Activated T-helper 1 cell treated with anti-CD3 and anti-CD28 coated beads, Interleukin-12 subunit alpha, Interleukin-12 subunit beta, Interleukin-2, Interleukin-4 antibody, amounts not matched to agents 30 ng/mL and 10 ng/mL and 1 ng/mL, durations not matched to agents 14 hours and 24 hours and 36 hours (primary cell): Measurements from ENCODE around the gene WDR45B. TPM values are rescaled to one million over a fixed set of nuclear protein-coding genes. Genes with fewer than 3 reads are reported as not detected.

Source experiments
- DNase-seq: peaks from one replicate; pipeline ENCODE4 v3.0.0; 2021; ENCODE audit warnings: low spot score
- H3K27ac Mint-ChIP-seq: one replicate; pipeline ENCODE4 v1.8.0; 2021; ENCODE audit warnings: mild to moderate bottlenecking, mixed read lengths
- H3K27me3 Mint-ChIP-seq: one replicate; pipeline ENCODE4 v1.8.0; 2022; ENCODE audit warnings: mild to moderate bottlenecking, moderate library complexity, mixed read lengths; ENCODE audit not compliant: insufficient read depth
- H3K36me3 Mint-ChIP-seq: one replicate; pipeline ENCODE4 v1.8.0; 2021; ENCODE audit warnings: low read depth, mixed read lengths
- H3K4me1 Mint-ChIP-seq: one replicate; pipeline ENCODE4 v1.8.0; 2021; ENCODE audit warnings: low read depth, mixed read lengths
- H3K4me3 Mint-ChIP-seq: one replicate; pipeline ENCODE4 v1.8.0; 2021; ENCODE audit warnings: mild to moderate bottlenecking, moderate library complexity, mixed read lengths
- H3K9me3 Mint-ChIP-seq: one replicate; pipeline ENCODE4 v1.8.0; 2021; ENCODE audit warnings: mixed read lengths
- intact Hi-C: fragments of 100-400 bp; cut with micrococcal nuclease; formaldehyde crosslinking; loops from one replicate; pipeline ENCODE4 v1.15.1; 2024
- total RNA-seq: library from RNA; stranded (reverse); gene quantifications from 2 replicates; pipeline ENCODE4 v1.2.3, GENCODE V29; 2022

Gene WDR45B
- 55.1 and 56.7 TPM in 2 replicates for total RNA-seq

DNA sequence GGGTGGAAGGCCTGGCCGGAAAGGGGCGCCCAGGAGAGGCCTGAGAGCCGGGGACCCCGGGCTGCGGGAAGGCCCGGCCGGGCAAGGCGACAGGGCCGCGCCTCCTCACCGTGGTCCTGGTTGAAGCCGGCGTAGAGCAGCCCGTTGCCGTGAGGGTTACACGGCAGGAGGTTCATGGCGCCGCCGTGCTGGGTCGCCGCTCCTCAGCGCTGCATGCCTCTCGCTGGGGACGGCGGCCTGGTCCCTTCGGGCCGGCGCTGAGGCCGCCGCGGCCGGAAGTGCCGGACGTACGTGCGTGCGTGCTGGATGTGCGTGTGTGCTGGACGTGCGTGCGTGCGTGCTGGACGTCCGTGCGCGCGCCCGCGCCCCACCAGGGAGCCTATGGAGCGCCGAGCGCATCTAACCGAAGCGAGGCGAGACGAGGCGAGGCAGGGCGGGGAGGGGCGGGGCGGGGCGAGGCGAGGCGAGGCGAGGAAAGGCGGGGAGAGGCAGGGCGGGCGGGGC lies at the start of gene WDR45B:
Gene WDR45B (minus strand): TSS at position 280 of the 504 bp plus-strand sequence. CDS start 104 bp downstream, at position 176.
- H3K9me3 Mint-ChIP-seq, result no peaks in the 10 kb centered on the region
- H3K27me3 Mint-ChIP-seq, result no peaks in the 10 kb centered on the region
- DNase-seq, result peak; percentile 90
- H3K4me3 Mint-ChIP-seq, result peak within 1 kb of the TSS; percentile 89
- H3K36me3 Mint-ChIP-seq, result peaks cover 7% of the 10 kb centered on the region
- H3K27ac Mint-ChIP-seq, result peak within 1 kb of the TSS; percentile 76
- intact Hi-C loops, result loop anchor here (1.0 to 5.0 kb wide), 6 partner anchors 50 to 403 kb away; partner anchors contain the start of genes CYBC1, FN3KRP and RAB40B
- peaks cover 25% of the 10 kb centered on the region for H3K4me1 Mint-ChIP-seq

GRCh38 chr17:82697808-82698064 lies 49.5 kb upstream of the WDR45B start:
- intact Hi-C loops, result loop anchor here (1.0 kb wide), 5 partner anchors 19 to 424 kb away; partner anchors contain the start of genes CSNK1D, CYBC1, FN3KRP and WDR45B
- no peaks in the 10 kb centered on the region for H3K4me1 Mint-ChIP-seq
- no peak for DNase-seq
- peaks cover 18% of the 10 kb centered on the region for H3K9me3 Mint-ChIP-seq
- H3K4me3 Mint-ChIP-seq, result peak overlapping the region; percentile 26
- no peak overlapping the region for H3K27ac Mint-ChIP-seq
- peaks cover 10% of the 10 kb centered on the region for H3K27me3 Mint-ChIP-seq
- no peaks in the 10 kb centered on the region for H3K36me3 Mint-ChIP-seq

- Mint-ChIP-seq H3K27ac (no peak overlapping the region), H3K4me3 (peak overlapping the region; percentile 58), H3K36me3 (no peaks in the 10 kb centered on the region), H3K27me3 (peaks cover 10% of the 10 kb centered on the region), H3K4me1 (no peaks in the 10 kb centered on the region), H3K9me3 (peaks cover 18% of the 10 kb centered on the region)
- DNase-seq, result no peak
- intact Hi-C loops, result no loop called here
Observed at GRCh38 chr17:82696916-82697807, 48.9 kb upstream of the WDR45B start.

- H3K27ac Mint-ChIP-seq, result no peak overlapping the region
- peaks cover 10% of the 10 kb centered on the region for H3K27me3 Mint-ChIP-seq
- no peaks in the 10 kb centered on the region for H3K36me3 Mint-ChIP-seq
- H3K4me1 Mint-ChIP-seq, result no peaks in the 10 kb centered on the region
- H3K9me3 Mint-ChIP-seq, result peaks cover 18% of the 10 kb centered on the region
- DNase-seq, result no peak
- intact Hi-C loops, result no loop called here
- no peak overlapping the region for H3K4me3 Mint-ChIP-seq
Observed at GRCh38 chr17:82696259-82696658, 48.0 kb upstream of the WDR45B start.

DNA sequence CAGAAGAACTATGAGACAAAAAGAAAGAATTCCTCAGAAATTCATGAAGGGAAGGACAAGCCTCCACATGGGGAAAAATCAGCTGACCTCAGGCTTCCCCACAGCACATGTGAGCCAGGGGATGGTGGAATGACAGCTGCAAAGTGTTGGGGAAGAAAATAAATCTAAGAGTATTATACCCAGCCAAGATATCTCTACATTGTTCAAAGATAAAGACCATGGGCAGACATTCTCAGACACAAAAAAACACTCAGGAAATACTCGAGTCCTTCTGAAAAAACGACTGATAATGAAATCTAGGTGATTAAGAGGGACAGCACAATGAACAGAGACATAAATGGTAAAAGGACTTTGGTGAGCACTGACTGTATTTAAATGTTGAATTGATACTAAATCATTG lies 46.4 kb upstream of the WDR45B start:
- Mint-ChIP-seq H3K36me3 (no peaks in the 10 kb centered on the region), H3K27ac (no peak overlapping the region), H3K9me3 (peaks cover 18% of the 10 kb centered on the region), H3K27me3 (peaks cover 10% of the 10 kb centered on the region), H3K4me1 (peaks cover 7% of the 10 kb centered on the region), H3K4me3 (no peak overlapping the region)
- no peak for DNase-seq
- intact Hi-C loops, result no loop called here

- H3K4me1 Mint-ChIP-seq, result peaks cover 7% of the 10 kb centered on the region
- intact Hi-C loops, result no loop called here
- peaks cover 18% of the 10 kb centered on the region for H3K9me3 Mint-ChIP-seq
- peaks cover 8% of the 10 kb centered on the region for H3K27me3 Mint-ChIP-seq
- H3K4me3 Mint-ChIP-seq, result no peak overlapping the region
- DNase-seq, result no peak
- no peak overlapping the region for H3K27ac Mint-ChIP-seq
- H3K36me3 Mint-ChIP-seq, result no peaks in the 10 kb centered on the region
Observed at GRCh38 chr17:82693168-82693867, 45.1 kb upstream of the WDR45B start.

DNA sequence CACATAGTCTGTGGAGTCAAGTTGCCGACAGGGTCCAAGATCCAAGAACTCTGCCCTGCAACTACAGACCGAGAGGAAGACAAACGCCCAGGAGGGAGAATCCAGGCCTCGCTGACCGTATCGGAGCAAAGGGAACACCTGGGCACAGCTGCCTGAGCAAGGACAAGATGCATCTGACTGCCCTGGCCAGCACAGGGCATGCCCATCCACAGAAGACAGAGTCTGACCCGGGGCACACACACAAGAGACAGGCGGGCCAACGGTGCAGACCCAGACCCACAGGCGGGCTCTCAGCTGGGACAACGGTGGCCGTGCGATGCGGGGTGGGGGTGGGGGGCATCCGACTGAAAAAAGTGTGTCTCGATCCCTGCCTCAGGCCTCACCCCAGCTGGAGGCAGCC lies 44.0 kb upstream of the WDR45B start:
- H3K27me3 Mint-ChIP-seq, result peaks cover 8% of the 10 kb centered on the region
- peaks cover 18% of the 10 kb centered on the region for H3K9me3 Mint-ChIP-seq
- peaks cover 7% of the 10 kb centered on the region for H3K4me1 Mint-ChIP-seq
- no peak for DNase-seq
- H3K4me3 Mint-ChIP-seq, result no peak overlapping the region
- H3K36me3 Mint-ChIP-seq, result no peaks in the 10 kb centered on the region
- intact Hi-C loops, result no loop called here
- H3K27ac Mint-ChIP-seq, result no peak overlapping the region

GRCh38 chr17:82691714-82692113 lies 43.5 kb upstream of the WDR45B start:
- intact Hi-C loops, result no loop called here
- Mint-ChIP-seq H3K27ac (no peak overlapping the region), H3K9me3 (peaks cover 18% of the 10 kb centered on the region), H3K4me3 (no peak overlapping the region), H3K4me1 (peaks cover 7% of the 10 kb centered on the region), H3K27me3 (peaks cover 8% of the 10 kb centered on the region), H3K36me3 (no peaks in the 10 kb centered on the region)
- no peak for DNase-seq

DNA sequence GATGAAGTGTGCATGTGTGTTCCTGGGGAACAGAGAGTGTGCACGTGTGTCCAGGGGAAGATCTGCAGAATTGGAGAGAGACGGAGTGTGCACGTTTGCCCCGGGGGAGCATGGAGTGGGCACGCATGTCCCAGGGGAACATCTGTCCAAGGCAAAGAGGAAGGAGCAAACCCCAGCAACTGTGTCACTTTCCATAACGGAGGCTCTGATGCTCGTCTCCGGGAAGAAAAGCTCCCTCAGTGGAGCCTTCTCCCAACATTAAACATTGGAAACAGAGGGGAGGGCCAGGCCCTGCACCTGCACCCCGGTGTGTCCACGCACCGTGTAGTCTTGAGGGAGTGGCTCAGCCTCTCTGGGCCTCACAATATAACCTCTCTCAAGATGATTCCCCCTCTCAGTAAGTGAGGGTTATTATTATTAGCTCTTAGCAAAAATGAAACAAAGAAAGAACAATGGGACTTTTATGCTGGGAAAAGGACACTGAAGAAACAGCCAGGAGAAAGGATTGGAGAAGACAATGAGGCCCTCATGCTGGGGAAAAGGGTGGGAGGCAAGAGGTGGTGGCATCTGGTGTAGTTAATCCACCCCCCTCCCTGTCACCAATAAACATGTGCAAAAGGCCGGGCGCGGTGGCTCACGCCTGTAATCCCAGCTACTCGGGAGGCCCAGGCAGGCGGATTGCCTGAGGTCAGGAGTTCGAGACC lies 42.7 kb upstream of the WDR45B start:
- Mint-ChIP-seq H3K27me3 (peaks cover 2% of the 10 kb centered on the region), H3K36me3 (no peaks in the 10 kb centered on the region), H3K27ac (no peak overlapping the region), H3K9me3 (peaks cover 18% of the 10 kb centered on the region), H3K4me1 (peaks cover 7% of the 10 kb centered on the region), H3K4me3 (no peak overlapping the region)
- no peak for DNase-seq
- intact Hi-C loops, result no loop called here

- intact Hi-C loops, result no loop called here
Observed at GRCh38 chr17:82689077-82689476, 40.8 kb upstream of the WDR45B start.

DNA sequence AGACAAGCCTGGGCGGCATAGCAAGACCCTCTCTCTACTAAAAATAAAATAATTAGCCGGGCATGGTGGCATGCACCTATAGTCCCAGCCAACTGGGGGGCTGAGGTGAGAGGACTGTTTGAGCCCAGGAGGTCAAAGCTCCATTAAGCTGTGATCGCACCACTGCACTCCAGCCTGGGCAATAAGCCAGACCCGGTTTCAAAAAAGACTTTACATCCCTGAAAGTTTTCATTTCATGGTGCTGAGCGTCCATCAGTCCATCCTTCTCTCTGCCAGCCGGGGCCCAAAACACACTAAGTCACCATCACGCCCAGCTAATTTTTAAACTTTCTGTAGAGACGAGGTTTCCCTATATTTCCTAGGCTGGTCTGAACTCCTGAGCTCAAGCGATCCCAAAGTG lies 39.6 kb upstream of the WDR45B start:
- H3K4me1 Mint-ChIP-seq, result peaks cover 7% of the 10 kb centered on the region
- H3K27me3 Mint-ChIP-seq, result no peaks in the 10 kb centered on the region
- no peak for DNase-seq
- no peak overlapping the region for H3K4me3 Mint-ChIP-seq
- no peaks in the 10 kb centered on the region for H3K36me3 Mint-ChIP-seq
- H3K27ac Mint-ChIP-seq, result no peak overlapping the region
- intact Hi-C loops, result no loop called here
- H3K9me3 Mint-ChIP-seq, result no peaks in the 10 kb centered on the region

More at GRCh38 chr17:82689077-82689476, 40.8 kb upstream of the WDR45B start:
- no peak overlapping the region for H3K4me3 Mint-ChIP-seq
- H3K9me3 Mint-ChIP-seq, result peaks cover 6% of the 10 kb centered on the region
- H3K36me3 Mint-ChIP-seq, result no peaks in the 10 kb centered on the region
- DNase-seq, result no peak
- peaks cover 7% of the 10 kb centered on the region for H3K4me1 Mint-ChIP-seq
- no peak overlapping the region for H3K27ac Mint-ChIP-seq
- no peaks in the 10 kb centered on the region for H3K27me3 Mint-ChIP-seq

- no peak overlapping the region for H3K4me3 Mint-ChIP-seq
- H3K4me1 Mint-ChIP-seq, result peaks cover 7% of the 10 kb centered on the region
- H3K27ac Mint-ChIP-seq, result no peak overlapping the region
- peaks cover 1% of the 10 kb centered on the region for H3K9me3 Mint-ChIP-seq
- no peaks in the 10 kb centered on the region for H3K27me3 Mint-ChIP-seq
- H3K36me3 Mint-ChIP-seq, result no peaks in the 10 kb centered on the region
- intact Hi-C loops, result no loop called here
- DNase-seq, result no peak
Observed at GRCh38 chr17:82687375-82687861, 39.2 kb upstream of the WDR45B start.
